ENCODE results near the gene ARMH1.
"Not testable (repeated sequence)": the region's sequence is repeated elsewhere in the genome, so short reads cannot be mapped to it uniquely, and the experiment has no call there.

ARMH1 gene

DNA sequence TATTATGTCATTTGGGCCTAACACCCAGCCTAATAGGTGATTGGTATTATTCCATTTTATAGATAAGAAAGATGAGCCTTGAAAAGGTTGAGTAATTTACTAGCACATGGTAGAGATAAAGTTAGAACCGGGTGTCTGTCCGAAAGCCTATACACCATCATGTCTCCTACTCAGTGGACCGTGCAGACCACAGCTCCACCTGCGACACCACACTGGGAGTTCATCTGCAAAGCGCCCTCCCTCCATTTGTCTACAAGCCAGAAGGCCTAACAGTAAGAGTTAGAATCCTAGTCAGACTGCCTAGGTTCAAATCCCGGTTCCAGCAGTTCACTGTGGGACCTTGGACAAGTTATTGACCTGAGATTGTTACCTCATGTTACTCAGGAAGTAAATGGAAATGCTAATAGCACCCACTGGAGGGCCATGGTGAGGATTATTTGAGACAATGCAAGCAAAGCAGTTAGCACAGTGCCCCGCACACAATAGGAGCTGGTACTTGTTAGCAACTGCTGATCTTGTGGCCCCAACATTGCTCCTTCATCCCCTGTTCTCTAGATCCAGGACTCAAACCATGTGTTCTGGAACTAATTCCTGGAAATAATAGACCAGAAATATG is 20.5 kb downstream of the ARMH1 start:
- FAIRE-seq (no peak), DNase-seq (ENCODE audit: low spot score) (no peak)

- no peak for FAIRE-seq
These were observed 21.2 kb downstream of the ARMH1 start for GRCh38 chr1:44695671-44696070.

GRCh38 chr1:44696101-44696500 is 21.6 kb downstream of the ARMH1 start:
- FAIRE-seq, result no peak
- DNase-seq (ENCODE audit: low spot score), result no peak

More at GRCh38 chr1:44695671-44696070, 21.2 kb downstream of the ARMH1 start:
- DNase-seq (ENCODE audit: low spot score), result no peak

DNA sequence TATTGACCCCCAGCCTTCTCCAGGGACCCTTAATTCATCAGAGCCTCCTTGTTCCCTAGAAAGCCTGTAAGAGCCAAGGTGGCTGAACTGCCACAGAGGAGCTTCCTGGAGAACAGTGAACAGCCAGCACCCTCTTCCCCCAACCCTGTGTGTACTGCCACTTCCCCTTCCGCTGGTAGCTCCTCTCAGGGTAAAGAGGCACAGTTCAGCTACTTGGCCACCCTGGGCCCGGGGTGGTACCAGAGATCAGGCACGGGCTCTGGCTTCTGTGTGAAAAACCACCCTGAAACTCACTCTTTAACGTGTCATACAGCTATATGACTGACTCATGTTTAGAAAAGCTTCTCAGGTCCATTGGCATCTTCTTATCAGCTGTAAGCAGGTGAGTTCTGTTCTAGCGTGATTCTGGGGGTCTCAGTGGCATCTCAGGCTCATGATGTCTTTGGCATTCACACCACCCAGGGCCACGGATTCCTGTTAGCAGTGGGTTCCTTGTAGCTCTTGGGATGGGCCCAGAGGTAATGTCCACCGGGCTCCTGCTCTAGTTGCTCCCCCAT is 22.4 kb downstream of the ARMH1 start:
- DNase-seq (ENCODE audit: low spot score) (no peak), FAIRE-seq (no peak)

DNA sequence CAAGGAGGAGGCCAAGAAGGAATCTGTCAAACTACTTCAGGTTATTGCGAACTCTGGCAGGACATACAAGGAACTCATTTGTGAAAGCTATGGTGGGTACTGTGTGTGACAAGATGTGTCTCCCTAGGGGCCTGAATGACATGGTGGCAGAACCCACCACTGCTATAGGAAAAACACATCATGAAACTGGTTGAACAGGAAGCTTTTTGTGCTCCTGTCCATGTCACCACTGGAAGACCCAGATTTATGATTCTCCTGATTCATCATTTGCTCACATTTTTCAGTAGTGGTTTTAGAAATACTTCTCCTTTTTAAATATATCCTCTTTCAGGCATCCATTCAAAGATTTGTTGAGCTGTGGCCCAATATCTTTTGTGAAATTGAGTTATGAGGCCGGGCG is 23.6 kb downstream of the ARMH1 start:
- no peak for DNase-seq (ENCODE audit: low spot score)
- no peak for FAIRE-seq

GRCh38 chr1:44699375-44699774 is 24.9 kb downstream of the ARMH1 start:
- not testable (repeated sequence) for FAIRE-seq; DNase-seq (ENCODE audit: low spot score)

DNA sequence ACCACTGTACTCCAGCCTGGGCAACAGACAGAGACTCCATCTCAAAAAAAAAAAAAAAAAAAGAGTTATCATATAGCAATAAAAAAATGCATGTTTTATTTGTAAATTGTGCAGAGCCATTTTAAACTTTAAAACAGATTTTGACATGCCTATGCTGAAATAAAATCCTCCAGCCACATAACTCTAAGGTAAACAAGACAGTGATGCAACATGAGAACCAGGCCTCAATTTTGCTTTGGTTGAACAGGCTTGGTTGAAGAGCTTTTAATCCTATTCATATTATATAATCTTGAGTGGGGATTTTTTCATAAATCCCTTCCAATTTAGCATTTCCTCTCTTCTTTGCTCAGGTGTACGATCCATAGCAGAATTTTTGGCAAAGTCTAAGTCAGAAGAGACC is 26.1 kb downstream of the ARMH1 start:
- FAIRE-seq (no peak), DNase-seq (ENCODE audit: low spot score) (no peak)

DNA sequence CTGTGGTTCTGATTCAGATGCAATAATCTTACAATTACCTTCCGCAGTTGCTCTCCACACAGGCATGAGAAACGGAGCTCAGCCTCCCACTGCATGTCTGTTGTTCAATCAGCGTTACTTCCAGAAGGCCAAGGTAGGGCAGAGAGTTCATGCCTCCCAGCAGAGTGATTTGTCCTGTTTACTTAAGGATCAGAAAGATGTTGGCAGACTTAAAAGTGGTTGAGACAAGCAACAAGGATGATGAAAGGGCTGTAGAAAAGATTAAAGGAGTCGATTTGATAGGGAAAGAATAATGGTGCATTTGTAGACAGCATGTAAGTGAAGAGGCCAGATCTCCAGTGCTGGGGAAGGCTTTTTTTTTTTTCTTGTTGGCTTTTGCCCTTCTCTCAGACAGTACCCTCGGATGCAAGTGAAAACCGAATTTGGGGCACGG is 26.6 kb downstream of the ARMH1 start:
- DNase-seq (ENCODE audit: low spot score) (no peak), FAIRE-seq (no peak)

DNA sequence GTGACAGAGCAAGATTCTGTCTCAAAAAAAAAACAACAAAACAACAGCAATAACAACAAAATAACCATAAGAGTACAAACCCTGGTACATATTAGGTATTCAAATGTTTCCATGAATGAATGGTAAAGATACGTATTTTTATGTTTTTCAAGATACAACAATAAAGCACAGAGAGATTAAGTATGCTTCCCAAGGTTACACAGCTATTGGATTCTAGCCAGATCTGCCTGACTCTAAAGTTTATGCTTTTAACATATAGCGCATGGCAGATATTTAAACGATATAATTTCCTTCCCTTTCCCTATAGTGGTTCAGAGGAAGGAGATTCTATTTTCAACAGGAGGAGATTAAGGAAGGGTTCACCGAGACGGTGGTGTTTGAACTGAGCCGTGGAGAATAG is 31.0 kb downstream of the ARMH1 start:
- DNase-seq (ENCODE audit: low spot score) (no peak), FAIRE-seq (no peak)

DNA sequence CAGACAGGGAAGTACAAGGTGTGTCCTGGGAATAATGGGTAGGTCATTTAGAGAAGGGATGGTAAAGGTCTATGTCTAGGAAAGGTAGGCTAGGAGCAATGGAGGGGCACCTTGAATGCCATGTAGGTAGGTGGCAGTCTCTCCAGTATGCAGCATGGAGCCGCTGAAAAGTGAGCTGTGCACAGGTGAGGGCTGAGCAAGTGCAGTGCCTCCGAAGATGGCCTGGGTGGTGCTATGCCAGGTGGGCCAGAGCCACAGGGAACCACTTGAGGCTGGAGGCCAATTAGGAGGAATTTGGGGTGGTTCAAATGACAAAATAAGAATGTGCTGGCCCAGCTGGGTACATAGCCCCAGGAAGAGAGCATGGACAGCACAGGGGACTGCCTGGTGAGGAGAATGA is 31.4 kb downstream of the ARMH1 start:
- FAIRE-seq (no peak), DNase-seq (ENCODE audit: low spot score) (no peak)

DNA sequence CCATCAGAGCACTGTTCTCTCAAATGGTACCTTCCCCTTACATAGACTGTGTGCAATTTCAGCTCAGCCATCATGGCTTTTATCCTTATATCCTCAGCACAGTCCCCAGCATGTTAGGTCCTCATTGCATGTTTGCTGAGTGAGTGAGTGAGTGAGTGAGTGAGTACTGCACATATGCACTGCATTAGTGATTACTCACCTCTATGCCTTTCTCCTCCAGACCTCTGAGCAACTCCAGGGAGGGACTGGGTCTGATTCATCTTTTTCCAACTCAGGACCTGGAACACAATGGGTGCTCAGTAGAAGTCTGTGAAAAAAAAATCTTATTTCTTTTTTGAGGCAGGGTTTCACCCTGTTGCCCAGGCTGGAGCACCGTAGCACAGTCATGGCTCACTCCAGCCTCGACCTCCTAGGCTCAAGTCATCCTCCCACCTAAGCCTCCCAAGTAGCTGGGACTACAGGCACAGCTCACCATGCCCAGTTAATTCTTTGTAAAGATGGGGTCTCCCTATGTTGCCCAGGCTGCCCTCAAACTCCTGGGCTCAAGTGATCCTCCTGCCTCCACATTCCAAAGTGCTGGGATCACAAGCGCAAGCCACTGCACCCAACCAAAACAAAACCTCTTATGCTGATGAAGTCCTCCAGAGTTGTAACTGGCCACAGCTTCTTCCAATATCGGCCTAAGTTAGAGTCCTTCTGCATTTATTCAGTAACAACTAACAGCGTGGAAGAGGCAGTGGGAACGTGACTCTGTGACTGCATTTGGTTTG is 32.8 kb downstream of the ARMH1 start:
- FAIRE-seq (peak; percentile 94), DNase-seq (ENCODE audit: low spot score) (peak; percentile 89)

DNA sequence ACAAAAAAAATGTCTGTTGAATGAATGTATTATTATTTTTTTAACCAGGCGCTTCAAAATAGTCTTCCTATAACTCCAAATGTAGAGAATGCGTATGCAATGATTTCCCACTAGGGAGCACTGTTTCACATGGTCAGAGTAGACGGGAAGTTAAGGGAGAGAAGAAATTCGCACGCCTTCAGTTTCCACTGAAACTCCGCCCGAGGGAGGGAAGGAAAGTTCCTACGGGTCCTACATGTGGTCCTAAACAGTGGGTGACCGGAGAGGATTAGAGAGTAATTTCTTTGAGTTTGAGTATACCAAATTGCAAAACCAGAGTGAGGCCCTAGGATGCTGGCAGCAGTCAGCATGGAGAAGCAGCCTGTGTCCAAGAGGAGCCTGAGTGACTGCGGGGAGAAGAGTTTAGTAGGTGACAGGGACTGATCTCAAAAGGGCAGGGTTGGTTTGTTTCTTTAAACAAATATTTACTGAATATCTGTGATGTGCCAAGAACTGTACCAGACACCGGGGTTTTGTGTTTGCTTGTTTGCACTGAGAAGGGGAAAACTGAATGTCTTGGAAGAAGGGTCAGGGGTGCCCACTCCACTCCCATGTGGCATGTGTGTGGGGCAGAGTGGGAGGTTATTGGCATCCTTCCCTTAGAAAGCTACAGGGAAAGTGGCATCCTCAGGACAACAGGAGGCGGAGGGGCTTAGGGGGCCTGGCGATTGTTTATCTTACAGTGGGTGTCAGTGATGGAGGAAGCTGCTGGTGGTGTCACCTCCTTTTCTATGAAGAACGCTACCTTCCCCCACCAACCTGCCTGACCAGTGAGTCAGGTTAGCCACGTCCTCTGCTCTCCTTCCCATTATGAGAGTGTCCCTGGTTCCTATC is 33.7 kb downstream of the ARMH1 start:
- FAIRE-seq, result no peak
- DNase-seq (ENCODE audit: low spot score), result no peak

DNA sequence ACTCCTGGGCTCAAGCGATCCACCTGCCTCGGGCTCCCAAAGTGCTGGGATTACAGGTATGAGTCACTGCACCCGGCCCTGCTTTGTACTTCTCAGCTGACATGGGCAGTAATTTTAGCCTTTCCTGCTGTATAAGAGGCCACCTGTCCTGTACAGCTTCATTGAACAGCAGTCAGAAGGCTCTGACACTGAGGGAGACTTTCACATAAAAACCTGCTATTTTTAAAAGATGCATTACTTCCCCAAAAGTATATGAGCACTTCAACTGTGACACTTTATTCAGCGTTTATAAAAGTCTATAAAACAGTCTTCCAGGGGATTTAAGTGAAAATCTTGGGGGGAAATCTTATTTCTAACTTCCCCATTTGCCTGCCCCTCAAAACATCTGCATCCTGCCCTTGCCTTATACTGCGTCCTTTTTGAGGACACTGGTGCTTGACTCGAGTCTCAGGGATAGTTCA is 38.8 kb downstream of the ARMH1 start:
- DNase-seq (ENCODE audit: low spot score) (no peak), FAIRE-seq (no peak)

- no peak for FAIRE-seq
- no peak for DNase-seq (ENCODE audit: low spot score)
These were observed 40.0 kb downstream of the ARMH1 start for GRCh38 chr1:44714532-44714931.

GRCh38 chr1:44714944-44715571 is 40.5 kb downstream of the ARMH1 start:
- FAIRE-seq (peak; percentile 39), DNase-seq (ENCODE audit: low spot score) (peak; percentile 59)

DNA sequence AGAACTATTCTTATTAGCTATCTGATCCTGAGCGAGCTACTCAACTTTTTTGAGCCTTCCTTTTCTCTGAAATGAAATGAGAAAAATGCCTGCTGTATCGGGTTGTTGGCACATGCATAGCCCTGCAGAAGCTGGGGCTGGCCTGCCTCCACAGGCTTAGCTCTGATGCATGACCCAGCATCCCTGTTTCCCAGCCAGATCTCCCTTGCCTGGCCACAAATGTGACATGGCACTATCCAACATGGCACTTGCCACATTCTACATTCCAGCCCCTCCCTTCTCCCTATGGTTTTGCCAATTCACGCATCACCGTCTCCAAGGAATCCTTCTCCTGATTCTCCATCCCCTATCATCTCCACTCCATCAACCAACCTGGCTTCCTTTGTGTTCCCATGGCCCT is 42.6 kb downstream of the ARMH1 start:
- DNase-seq (ENCODE audit: low spot score) (peak; percentile 73), FAIRE-seq (peak; percentile 39)

DNA sequence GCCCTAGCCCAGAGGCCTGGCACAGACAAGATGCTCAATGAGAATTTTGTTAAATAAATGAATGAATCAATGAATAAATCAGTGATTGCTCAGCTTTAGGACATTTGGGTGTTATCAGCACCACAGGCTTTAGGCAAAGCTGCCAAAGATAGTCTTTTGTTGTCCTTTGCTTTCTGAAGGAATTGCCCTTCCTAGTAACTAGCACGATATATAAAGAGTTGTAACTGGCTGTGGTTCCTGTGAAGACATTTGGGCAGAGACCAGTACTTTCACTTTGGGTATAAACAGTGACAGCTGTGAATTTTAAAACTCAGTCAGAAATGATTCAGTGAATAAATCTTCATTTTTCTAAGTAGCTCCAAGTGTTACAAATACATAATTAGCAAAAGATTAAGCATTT is 43.1 kb downstream of the ARMH1 start:
- FAIRE-seq (no peak), DNase-seq (ENCODE audit: low spot score) (no peak)

DNA sequence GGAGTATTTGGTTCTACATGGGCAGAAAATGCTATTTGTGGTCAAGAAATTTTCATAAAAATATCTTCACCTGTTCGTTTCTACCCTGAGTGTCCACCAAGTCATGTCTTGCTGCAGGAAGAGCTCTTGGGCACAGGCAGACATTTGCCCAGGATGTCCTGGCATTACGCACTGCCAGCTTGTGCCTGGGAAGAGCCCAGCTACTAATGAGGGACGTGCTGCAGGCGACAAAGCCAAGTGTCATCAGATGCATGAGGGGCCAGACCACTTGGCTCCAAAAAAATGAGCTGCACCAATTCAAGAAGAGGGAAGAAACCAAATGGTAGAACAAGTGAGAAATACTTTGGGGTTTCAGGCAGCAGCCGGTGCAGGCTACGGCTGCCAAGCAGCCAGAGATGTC is 43.6 kb downstream of the ARMH1 start:
- FAIRE-seq (no peak), DNase-seq (ENCODE audit: low spot score) (no peak)

DNA sequence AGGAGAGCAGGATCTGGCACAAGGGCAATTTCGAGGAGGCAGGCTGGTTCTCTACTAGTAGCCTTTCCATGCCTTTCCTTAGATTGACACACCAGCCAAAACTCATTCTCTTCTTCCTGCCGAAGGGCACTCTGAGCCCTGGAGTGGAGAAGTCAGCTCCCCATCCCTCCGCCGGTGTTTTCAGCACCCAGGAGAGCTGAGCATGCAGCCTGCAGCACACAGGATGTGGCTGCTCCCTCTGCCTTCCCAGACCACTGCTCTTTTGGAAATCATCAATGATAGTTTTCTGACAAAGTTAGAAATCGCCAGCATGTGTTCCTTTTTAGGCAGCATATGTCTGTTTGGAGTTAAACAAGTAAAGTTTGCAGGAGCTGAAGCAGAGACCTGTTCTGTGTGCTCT is 44.8 kb downstream of the ARMH1 start:
- no peak for DNase-seq (ENCODE audit: low spot score)
- no peak for FAIRE-seq

- no peak for FAIRE-seq
These were observed 45.8 kb downstream of the ARMH1 start for GRCh38 chr1:44720281-44720680.

More at GRCh38 chr1:44720281-44720680, 45.8 kb downstream of the ARMH1 start:
- DNase-seq (ENCODE audit: low spot score), result no peak
